ENCODE data around the gene SPRR1A. TPM values are rescaled to one million over a fixed set of nuclear protein-coding genes. Genes with fewer than 3 reads are reported as not detected.

Gene SPRR1A
- total and polyA plus RNA-seq, 8 donors: not detected

GRCh38 chr1:152980676-152981075, 3.2 kb upstream of the SPRR1A start:
- Histone ChIP-seq H3K27ac (no peak overlapping the region), H3K27me3 (no peaks in the 10 kb centered on the region), H3K4me3 (no peak overlapping the region), H3K9me3 (no peaks in the 10 kb centered on the region), H3K36me3 (no peaks in the 10 kb centered on the region), H3K4me1 (no peaks in the 10 kb centered on the region)
- FAIRE-seq: no peak
- WGBS, 2 donors: 72 to 74% methylated on average over 1 of the region's 1 CpG
- intact Hi-C loops (cut with DNase I): no loop called here
- TF ChIP-seq CTCF (IDR thresholded peaks at IDR 0.05): no peak
- no peak for DNase-seq
- ATAC-seq: no peak

GRCh38 chr1:152981146-152981871, 2.6 kb upstream of the SPRR1A start:
- Histone ChIP-seq H3K36me3 (no peaks in the 10 kb centered on the region), H3K9me3 (no peaks in the 10 kb centered on the region), H3K27ac (no peak overlapping the region), H3K27me3 (no peaks in the 10 kb centered on the region), H3K4me3 (no peak overlapping the region), H3K4me1 (no peaks in the 10 kb centered on the region)
- no peak for ATAC-seq
- TF ChIP-seq CTCF (IDR thresholded peaks at IDR 0.05): no peak
- no peak for FAIRE-seq
- intact Hi-C loops (cut with DNase I): no loop called here
- no peak for DNase-seq
- WGBS, 2 donors: 74 to 80% methylated on average over 6 of the region's 6 CpGs

- no peak for TF ChIP-seq CTCF (IDR thresholded peaks at IDR 0.05)
- Histone ChIP-seq H3K36me3 (no peaks in the 10 kb centered on the region), H3K9me3 (no peaks in the 10 kb centered on the region), H3K27me3 (no peaks in the 10 kb centered on the region), H3K27ac (no peak overlapping the region), H3K4me3 (no peak overlapping the region), H3K4me1 (no peaks in the 10 kb centered on the region)
- DNase-seq: no peak
- intact Hi-C loops (cut with DNase I): no loop called here
- no peak for ATAC-seq
- 86 to 88% methylated on average over 4 of the region's 4 CpGs for WGBS, 2 donors
- FAIRE-seq: no peak
Observed at GRCh38 chr1:152982076-152982475, 1.8 kb upstream of the SPRR1A start.

- Histone ChIP-seq H3K36me3 (no peaks in the 10 kb centered on the region), H3K27me3 (no peaks in the 10 kb centered on the region), H3K9me3 (no peaks in the 10 kb centered on the region), H3K27ac (no peak overlapping the region), H3K4me1 (no peaks in the 10 kb centered on the region), H3K4me3 (no peak overlapping the region)
- TF ChIP-seq CTCF (IDR thresholded peaks at IDR 0.05): no peak
- intact Hi-C loops (cut with DNase I): no loop called here
- no peak for FAIRE-seq
- ATAC-seq: no peak
- DNase-seq: no peak
Observed at GRCh38 chr1:152983234-152983633, 647 bp upstream of the SPRR1A start.

GRCh38 chr1:152986578-152986977, 2.7 kb downstream of the SPRR1A start:
- intact Hi-C loops (cut with DNase I): no loop called here
- no peak for TF ChIP-seq CTCF (IDR thresholded peaks at IDR 0.05)
- 76 to 80% methylated on average over 2 of the region's 2 CpGs for WGBS, 2 donors
- no peak for DNase-seq
- H3K27me3 ChIP-seq: no peaks in the 10 kb centered on the region
- no peaks in the 10 kb centered on the region for H3K9me3 ChIP-seq
- H3K27ac ChIP-seq: no peak overlapping the region
- no peak for FAIRE-seq
- ATAC-seq: no peak
- no peaks in the 10 kb centered on the region for H3K4me1 ChIP-seq
- no peak overlapping the region for H3K4me3 ChIP-seq
- no peaks in the 10 kb centered on the region for H3K36me3 ChIP-seq
